GM19372 (cell line): Measurements from ENCODE around the gene CAMKK2.
"Not testable (repeated sequence)": the region's sequence is repeated elsewhere in the genome, so short reads cannot be mapped to it uniquely, and the experiment has no call there.

Experiments used
- ATAC-seq: cut with Tn5 transposase; IDR thresholded peaks from one replicate; pipeline ENCODE4 v1.9.1; 2021; ENCODE audit warnings: mild to moderate bottlenecking, low read depth, moderate library complexity; ENCODE audit not compliant: unreplicated experiment

Gene CAMKK2

GRCh38 chr12:121228919-121229665, 67.4 kb downstream of the CAMKK2 start:
- ATAC-seq, result no peak

DNA sequence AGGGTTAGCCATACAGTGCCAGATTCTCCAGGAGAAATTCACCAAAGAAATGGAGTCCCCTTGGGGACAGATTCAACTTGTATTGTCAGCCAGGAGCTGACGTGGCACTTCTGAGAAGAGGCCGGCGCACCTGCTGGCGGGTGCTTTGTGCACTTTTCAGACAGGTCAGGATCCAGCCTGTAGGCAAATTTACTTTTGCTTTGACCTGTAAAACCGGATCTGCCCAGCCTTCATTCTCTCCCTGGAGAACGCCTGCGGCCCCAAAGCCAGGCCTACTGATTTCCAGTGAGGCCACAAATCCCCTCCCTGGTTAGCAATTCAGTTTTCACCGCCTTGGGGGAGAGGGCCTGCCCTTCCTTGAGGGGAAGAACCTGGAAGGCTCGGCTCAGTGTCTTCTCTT, 69.2 kb downstream of the CAMKK2 start:
- peak; percentile 72 for ATAC-seq

DNA sequence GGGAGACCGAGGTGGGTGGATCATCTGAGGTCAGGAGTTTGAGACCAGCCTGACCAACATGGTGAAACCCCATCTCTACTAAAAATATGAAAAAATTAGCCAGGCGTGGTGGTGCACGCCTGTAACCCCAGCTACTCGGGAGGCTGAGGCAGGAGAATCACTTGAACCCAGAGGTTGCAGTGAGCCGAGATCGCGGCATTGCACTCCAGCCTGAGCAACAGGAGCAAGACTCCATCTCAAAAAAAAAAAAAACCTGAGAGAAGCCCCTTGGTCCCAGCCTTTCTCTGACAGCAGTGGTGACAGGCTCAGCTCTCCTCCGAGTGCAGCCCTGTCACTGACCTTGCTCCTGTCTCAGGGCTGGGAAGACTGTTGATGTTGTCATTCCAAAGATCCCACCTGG, 69.6 kb downstream of the CAMKK2 start:
- ATAC-seq, result not testable (repeated sequence)

GRCh38 chr12:121226399-121226798, 70.1 kb downstream of the CAMKK2 start:
- no peak for ATAC-seq

GRCh38 chr12:121224591-121224990, 71.9 kb downstream of the CAMKK2 start:
- no peak for ATAC-seq

DNA sequence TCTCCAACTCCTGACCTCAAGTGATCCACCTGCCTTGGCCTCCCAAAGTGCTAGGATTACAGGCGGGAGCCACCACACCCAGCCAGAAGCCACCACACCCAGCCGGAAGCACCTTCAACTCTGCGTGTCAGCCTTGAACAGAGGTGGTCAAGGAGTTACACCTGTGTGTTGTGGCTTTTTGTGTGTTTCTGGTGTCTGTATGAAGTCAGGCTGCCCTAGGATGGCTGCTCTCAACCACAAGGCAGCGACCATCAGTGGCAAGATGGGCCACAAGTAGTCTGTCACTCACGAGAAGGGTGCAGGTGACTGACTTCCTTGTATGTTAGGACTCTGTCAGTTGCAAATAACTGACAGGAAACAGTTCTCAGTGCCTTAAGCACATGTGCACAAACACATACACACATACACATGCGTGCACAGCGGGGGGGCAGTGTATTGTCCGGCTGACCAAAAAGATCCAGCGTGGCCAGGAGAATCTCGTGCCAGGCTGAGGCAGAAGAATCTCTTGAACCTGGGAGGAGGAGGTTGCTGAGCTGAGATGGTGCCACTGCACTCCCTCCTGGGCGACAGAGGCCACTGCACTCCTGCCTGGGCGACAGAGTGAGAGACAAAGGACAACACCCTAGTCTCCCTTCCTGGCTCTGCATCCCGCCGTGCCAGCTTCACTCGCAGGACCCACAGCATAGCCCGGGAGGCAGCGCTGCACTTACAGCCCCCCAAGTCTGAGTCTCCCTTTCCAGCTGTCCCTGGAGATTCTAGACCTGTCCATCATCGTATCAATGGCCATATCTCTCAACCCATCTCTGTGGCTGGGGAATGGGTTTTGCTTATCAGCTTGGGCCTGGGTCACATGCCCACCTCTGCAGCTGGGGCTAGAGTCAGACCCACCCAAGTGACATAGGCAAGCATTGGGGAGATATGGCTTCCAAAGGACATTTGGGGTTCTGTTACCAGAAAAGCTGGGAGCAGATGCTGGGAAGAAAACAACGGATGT, 72.9 kb downstream of the CAMKK2 start:
- ATAC-seq, result no peak

GRCh38 chr12:121222847-121223246, 73.7 kb downstream of the CAMKK2 start:
- no peak for ATAC-seq

- no peak for ATAC-seq
Observed at GRCh38 chr12:121219353-121219986, 77.0 kb downstream of the CAMKK2 start.

GRCh38 chr12:121218588-121219352, 77.7 kb downstream of the CAMKK2 start:
- ATAC-seq, result no peak

- no peak for ATAC-seq
Observed at GRCh38 chr12:121217761-121218160, 78.7 kb downstream of the CAMKK2 start.

- ATAC-seq, result no peak
Observed at GRCh38 chr12:121217063-121217462, 79.4 kb downstream of the CAMKK2 start.

DNA sequence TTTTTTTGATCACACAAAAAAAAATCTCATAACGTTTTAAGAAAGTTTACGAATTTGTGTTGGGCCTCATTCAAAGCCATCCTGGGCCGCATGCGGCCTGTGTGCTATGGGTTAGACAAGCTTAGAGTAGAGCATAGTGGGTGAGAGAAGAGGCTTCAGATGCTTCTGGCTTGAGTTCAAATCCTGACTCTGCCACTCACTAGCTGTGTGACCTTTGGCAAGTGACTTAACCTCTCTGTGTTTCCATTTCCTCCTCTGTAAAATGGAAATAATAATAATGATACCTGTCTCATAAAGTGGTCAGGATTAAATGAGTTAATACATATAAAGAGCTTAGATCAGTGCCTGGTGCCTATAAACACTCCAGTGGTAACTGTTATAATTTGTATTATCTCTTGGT, 80.4 kb downstream of the CAMKK2 start:
- no peak for ATAC-seq

DNA sequence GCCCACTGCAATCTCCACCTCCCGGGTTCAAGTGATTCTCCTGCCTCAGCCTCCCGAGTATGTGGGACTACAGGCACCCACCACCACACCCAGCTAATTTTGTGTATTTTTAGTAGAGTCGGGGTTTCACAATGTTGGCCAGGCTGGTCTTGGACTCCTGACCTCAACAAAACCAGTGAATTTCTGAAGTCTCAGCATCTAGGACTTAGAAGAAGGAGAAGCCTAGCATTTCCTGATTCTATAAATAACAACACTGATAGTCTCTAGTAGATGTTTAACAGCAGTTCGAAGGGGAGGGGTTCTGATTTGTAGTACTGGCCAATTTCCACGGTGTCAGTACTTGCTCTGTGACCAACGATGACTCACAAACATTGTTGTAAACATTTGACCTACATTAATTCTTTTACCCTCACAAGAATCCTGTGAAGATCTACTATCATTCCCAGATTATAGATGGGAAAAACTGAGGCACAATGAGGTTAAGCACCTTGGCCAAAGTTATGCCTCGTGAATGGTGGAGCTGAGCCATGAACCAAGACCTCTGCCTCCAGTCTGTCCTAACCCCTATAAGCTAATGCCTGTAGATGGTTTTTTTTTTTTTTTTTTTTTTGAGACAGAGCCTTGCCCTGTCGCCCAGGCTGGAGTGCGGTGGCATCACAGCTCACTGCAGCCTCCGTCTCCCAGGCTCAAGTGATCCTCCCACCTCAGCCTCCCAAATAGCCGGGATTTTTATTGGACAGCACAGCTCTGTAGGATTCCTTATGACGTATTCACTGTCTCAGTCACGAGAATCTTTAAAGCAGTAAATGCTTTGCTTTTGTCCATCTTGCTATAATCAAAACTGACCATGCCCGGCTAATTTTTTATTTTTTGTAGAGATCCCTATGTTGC, 81.4 kb downstream of the CAMKK2 start:
- no peak for ATAC-seq

DNA sequence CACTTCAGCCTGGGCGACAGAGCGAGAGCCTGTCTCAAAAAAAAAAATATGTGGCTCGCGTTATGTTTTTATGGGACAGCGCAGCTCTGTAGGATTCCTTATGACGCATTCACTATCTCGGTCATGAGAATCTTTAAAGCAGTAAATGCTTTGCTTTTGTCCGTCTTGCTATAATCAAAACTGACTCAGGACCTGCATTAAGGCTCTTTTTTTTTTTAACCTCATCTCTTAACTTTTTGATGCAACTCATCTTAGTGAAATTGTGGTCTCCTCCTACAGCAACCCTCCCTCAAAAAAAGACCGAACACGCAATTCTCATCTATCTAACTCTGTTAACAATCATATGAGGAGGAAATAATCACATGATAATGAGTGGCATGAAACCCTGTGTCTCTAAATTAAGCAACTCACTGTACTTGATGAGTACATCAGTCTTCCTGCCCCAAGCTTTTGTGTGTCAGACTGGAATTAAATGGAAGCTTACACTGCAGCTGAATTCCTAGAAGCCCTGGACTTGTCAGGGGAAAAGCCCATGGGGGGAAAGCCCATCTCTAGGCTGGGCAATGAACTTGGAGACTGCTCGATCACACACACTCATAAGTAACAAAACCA, 82.2 kb downstream of the CAMKK2 start:
- ATAC-seq, result no peak

DNA sequence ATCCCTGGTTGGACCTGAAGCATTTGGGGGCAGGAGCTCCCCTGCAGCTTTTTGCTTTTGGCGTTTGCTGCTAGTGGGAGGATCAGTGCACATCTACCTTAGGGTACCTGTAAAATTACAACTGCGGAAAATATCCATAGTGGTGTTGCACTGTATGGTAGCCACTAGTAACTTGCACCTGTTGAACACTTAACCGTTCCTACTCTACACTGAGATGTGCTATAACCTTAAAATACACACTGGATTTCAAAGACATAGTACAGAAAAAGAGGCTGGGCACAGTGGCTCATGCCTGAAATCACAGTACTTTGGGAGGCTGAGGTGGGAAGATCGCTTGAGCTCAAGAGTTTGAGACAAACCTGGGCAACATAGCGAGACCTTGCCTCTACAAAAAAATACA, 83.6 kb downstream of the CAMKK2 start:
- ATAC-seq, result no peak

DNA sequence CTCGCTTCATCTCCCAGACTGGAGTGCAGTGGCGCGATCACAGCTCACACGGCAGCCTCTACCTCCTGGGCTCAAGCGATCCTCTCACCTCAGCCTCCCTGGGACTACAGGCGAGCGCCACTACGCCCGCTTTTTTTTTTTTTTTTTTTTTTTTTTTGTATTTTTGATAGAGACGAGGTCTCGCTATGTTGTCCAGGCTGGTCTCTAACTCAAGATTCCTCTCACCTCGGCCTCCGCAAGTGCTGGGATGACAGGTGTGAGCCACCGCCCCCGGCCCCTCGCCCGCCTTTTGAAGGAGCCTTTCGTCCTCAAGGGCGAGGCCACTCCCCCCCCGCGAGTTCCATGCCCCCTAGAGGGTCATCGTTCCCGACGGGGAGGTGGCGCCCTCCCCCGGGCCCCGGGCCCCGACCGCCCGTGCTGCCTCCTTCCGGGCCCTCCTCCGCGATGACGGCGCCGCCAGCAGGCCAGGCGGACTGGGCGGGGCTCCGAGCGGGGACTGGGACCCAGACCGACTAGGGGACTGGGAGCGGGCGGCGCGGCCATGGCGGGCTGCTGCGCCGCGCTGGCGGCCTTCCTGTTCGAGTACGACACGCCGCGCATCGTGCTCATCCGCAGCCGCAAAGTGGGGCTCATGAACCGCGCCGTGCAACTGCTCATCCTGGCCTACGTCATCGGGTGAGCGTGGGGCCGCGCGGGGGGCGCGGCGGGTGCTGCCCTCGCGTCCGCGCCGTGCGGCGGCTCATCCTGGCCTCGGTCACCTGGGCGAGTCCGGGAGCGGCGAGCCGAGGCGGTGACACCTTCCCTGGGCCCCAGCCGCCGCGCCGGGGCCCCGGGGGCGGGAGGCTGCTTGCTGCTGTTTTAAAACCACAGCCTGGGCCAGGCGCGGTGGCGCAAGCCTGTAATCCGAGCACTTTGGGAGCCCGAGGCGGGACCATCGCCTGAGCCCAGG, 86.6 kb downstream of the CAMKK2 start, which contains the start of gene P2RX4:
Gene P2RX4, plus strand, starts transcription at position 506 of the 949 bp plus-strand sequence. Its CDS starts 36 bp downstream, at position 542.
- peak; percentile 91 for ATAC-seq

- no peak for ATAC-seq
Observed at GRCh38 chr12:121209221-121209620, 87.3 kb downstream of the CAMKK2 start.

DNA sequence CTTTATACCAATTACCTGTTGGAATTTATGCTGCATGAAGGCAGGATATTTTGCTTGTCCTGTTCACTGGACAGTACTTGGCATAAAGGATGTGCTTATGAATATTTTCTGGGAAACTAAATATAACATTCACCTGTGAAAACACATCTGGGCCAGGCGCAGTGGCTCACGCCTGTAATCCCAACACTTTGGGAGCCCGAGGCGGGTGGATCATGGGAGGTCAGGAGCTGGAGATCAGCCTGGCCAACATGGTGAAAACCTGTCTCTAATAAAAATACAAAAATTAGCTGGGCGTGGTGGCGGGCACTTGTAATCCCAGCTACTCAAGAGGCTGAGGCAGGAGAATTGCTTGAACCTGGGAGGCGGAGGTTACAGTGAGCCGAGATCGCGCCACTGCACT, 87.9 kb downstream of the CAMKK2 start:
- not testable (repeated sequence) for ATAC-seq
